NCI-H510A (cell line): ENCODE data around the gene CAGE1.
A peak's percentile ranks its signal among the peaks of the same experiment; 100 is the strongest.

Source experiments
- DNase-seq: peaks from one replicate; lab custom pipeline; 2025; lab: John Stamatoyannopoulos, UW

Gene CAGE1

GRCh38 chr6:7389451-7390225, at the start of gene CAGE1, which contains the start of gene RIOK1:
Gene CAGE1, minus strand, starts transcription at chr6:7389742. Its CDS starts 2,569 bp downstream, at chr6:7387173.
Gene RIOK1, plus strand, starts transcription at chr6:7389808. Its CDS starts 195 bp downstream, at chr6:7390003.
- peak; percentile 73 for DNase-seq

- no peak for DNase-seq
Measured at GRCh38 chr6:7439228-7439627, 49.7 kb upstream of the CAGE1 start.

- no peak for DNase-seq
Measured at GRCh38 chr6:7438011-7438410, 48.5 kb upstream of the CAGE1 start.

- DNase-seq: no peak
Measured at GRCh38 chr6:7434672-7435071, 45.1 kb upstream of the CAGE1 start.

- no peak for DNase-seq
Measured at GRCh38 chr6:7433121-7433617, 43.6 kb upstream of the CAGE1 start.

GRCh38 chr6:7432391-7433120, 43.0 kb upstream of the CAGE1 start:
- DNase-seq: no peak

- DNase-seq: peak; percentile 30
Measured at GRCh38 chr6:7431674-7432390, 42.3 kb upstream of the CAGE1 start.

- no peak for DNase-seq
Measured at GRCh38 chr6:7431313-7431673, 41.8 kb upstream of the CAGE1 start.

- DNase-seq: no peak
Measured at GRCh38 chr6:7426447-7427169, 37.1 kb upstream of the CAGE1 start.

GRCh38 chr6:7425808-7426190, 36.3 kb upstream of the CAGE1 start:
- DNase-seq: no peak

- peak; percentile 13 for DNase-seq
Measured at GRCh38 chr6:7424967-7425807, 35.6 kb upstream of the CAGE1 start.

GRCh38 chr6:7424058-7424457, 34.5 kb upstream of the CAGE1 start:
- no peak for DNase-seq

GRCh38 chr6:7421066-7421465, 31.5 kb upstream of the CAGE1 start:
- DNase-seq: no peak

GRCh38 chr6:7419065-7419464, 29.5 kb upstream of the CAGE1 start:
- no peak for DNase-seq

GRCh38 chr6:7418238-7418905, 28.8 kb upstream of the CAGE1 start:
- DNase-seq: no peak

- no peak for DNase-seq
Measured at GRCh38 chr6:7417684-7418083, 28.1 kb upstream of the CAGE1 start.

- DNase-seq: no peak
Measured at GRCh38 chr6:7414811-7415210, 25.3 kb upstream of the CAGE1 start.

- no peak for DNase-seq
Measured at GRCh38 chr6:7413151-7413823, 23.7 kb upstream of the CAGE1 start.

- no peak for DNase-seq
Measured at GRCh38 chr6:7411328-7411727, 21.8 kb upstream of the CAGE1 start.

GRCh38 chr6:7410851-7411250, 21.3 kb upstream of the CAGE1 start:
- no peak for DNase-seq
